HepG2 (cell line): ENCODE data around the gene USP10. TPM values are rescaled to one million over a fixed set of nuclear protein-coding genes. Genes with fewer than 3 reads are reported as not detected.

Experiments used
- ARHGAP35 ChIP-seq: sonication (generic); formaldehyde crosslinking; IDR thresholded peaks from 2 replicates; pipeline ENCODE4 v1.9.0; 2022; ENCODE audit warnings: mild to moderate bottlenecking, inconsistent platforms, moderate library complexity, missing genetic modification reagents, borderline replicate concordance
- BCLAF1 ChIP-seq: fragments of 450-650 bp; IDR thresholded peaks from 2 replicates; pipeline ENCODE4 v1.6.1; 2017; ENCODE audit warnings: mild to moderate bottlenecking
- CHD4 ChIP-seq: fragments of 200-600 bp; sonication (generic); IDR thresholded peaks from 2 replicates; pipeline ENCODE4 v1.7.0; 2017; ENCODE audit warnings: mild to moderate bottlenecking, low read length, borderline replicate concordance
- DDIT3 ChIP-seq: sonication (generic); formaldehyde crosslinking; IDR thresholded peaks from 2 replicates; pipeline ENCODE4 v1.4.0; 2020; ENCODE audit warnings: mild to moderate bottlenecking, missing genetic modification reagents
- ERF ChIP-seq: IDR thresholded peaks from 2 replicates; pipeline ENCODE4 v1.6.1; 2018; ENCODE audit warnings: missing biosample characterization, missing genetic modification reagents
- FOSL1 ChIP-seq: sonication (generic); formaldehyde crosslinking; IDR thresholded peaks from 2 replicates; pipeline ENCODE4 v1.9.0; 2021; ENCODE audit warnings: missing genetic modification reagents, borderline replicate concordance
- GPN1 ChIP-seq: sonication (generic); formaldehyde crosslinking; IDR thresholded peaks from 2 replicates; pipeline ENCODE4 v1.5.1; 2020; ENCODE audit warnings: missing genetic modification reagents, borderline replicate concordance
- KLF15 ChIP-seq: sonication (generic); formaldehyde crosslinking; IDR thresholded peaks from 2 replicates; pipeline ENCODE4 v1.8.1; 2023; ENCODE audit warnings: borderline replicate concordance, mild to moderate bottlenecking, inconsistent platforms, missing genetic modification reagents, mixed read lengths
- MAFK ChIP-seq, 2 experiments: IDR thresholded peaks in 1 of 2; conservative IDR thresholded peaks in 1 of 2; 2 replicates each; pipeline ENCODE4 v1.6.1; 2011; ENCODE audit warnings: improper control_type of control experiment in 2 of 2, low read length in 2 of 2
- MXD1 ChIP-seq: sonication (generic); formaldehyde crosslinking; IDR thresholded peaks from 2 replicates; pipeline ENCODE4 v1.4.0; 2020; ENCODE audit warnings: mild to moderate bottlenecking, missing genetic modification reagents
- PAXIP1 ChIP-seq: sonication (generic); formaldehyde crosslinking; conservative IDR thresholded peaks from 2 replicates; pipeline ENCODE4 v1.4.0; 2020; ENCODE audit warnings: mild to moderate bottlenecking, missing genetic modification reagents, moderate library complexity
- PLRG1 ChIP-seq: fragments of 450-650 bp; conservative IDR thresholded peaks from 2 replicates; pipeline ENCODE4 v1.6.1; 2016
- SMC3 ChIP-seq: IDR thresholded peaks from 2 replicates; pipeline ENCODE4 v1.6.1; 2011; ENCODE audit warnings: low read length, improper control_type of control experiment
- SNAPC5 ChIP-seq: sonication (generic); formaldehyde crosslinking; IDR thresholded peaks from 2 replicates; pipeline ENCODE4 v1.8.1; 2023; ENCODE audit warnings: mild to moderate bottlenecking, missing genetic modification reagents, borderline replicate concordance
- XBP1 ChIP-seq: sonication (generic); formaldehyde crosslinking; IDR thresholded peaks from 2 replicates; pipeline ENCODE4 v1.5.0; 2020; ENCODE audit warnings: missing genetic modification reagents
- ZBTB4 ChIP-seq: sonication (generic); formaldehyde crosslinking; IDR thresholded peaks from 2 replicates; pipeline ENCODE4 v1.4.0; 2020; ENCODE audit warnings: missing genetic modification reagents, mild to moderate bottlenecking, borderline replicate concordance
- ZNF180 ChIP-seq: sonication (generic); formaldehyde crosslinking; IDR thresholded peaks from 2 replicates; pipeline ENCODE4 v1.4.0; 2020; ENCODE audit warnings: low read depth, missing genetic modification reagents, borderline replicate concordance
- ZNF274 ChIP-seq: sonication (generic); formaldehyde crosslinking; IDR thresholded peaks from 2 replicates; pipeline ENCODE4 v1.5.1; 2020; ENCODE audit warnings: mild to moderate bottlenecking, missing genetic modification reagents
- ZNF343 ChIP-seq: sonication (generic); formaldehyde crosslinking; IDR thresholded peaks from 2 replicates; pipeline ENCODE4 v1.4.0; 2020; ENCODE audit warnings: mild to moderate bottlenecking, missing genetic modification reagents
- ZNF572 ChIP-seq: sonication (generic); formaldehyde crosslinking; IDR thresholded peaks from 2 replicates; pipeline ENCODE4 v1.5.1; 2020; ENCODE audit warnings: mild to moderate bottlenecking, missing genetic modification reagents
- polyA plus RNA-seq, 8 experiments: library from polyadenylated mRNA; depleted of rRNA in 3 of 8; stranded (reverse) in 7 of 8; unstranded in 1 of 8; fragments of >200 nt; fragmentation: Illumina TruSeq in 4 of 8; extraction: Trizol in 4 of 8; gene quantifications; 2 replicates each; pipeline versions ENCODE4 v1.2.1 to v1.2.3, GENCODE V29; 2011 to 2016; ENCODE audit warnings: low read depth in 4 of 8, missing spikeins in 1 of 8, mixed read lengths in 1 of 8; ENCODE audit not compliant: insufficient read depth in 1 of 8
- total RNA-seq, 5 experiments: library from RNA; depleted of rRNA; stranded (reverse); fragments of >200 nt; fragmentation: Illumina TruSeq; extraction: Trizol; gene quantifications; 2 replicates each; pipeline ENCODE4 v1.2.3, GENCODE V29; 2016; ENCODE audit warnings: low read depth in 1 of 5

Gene USP10
- total and polyA plus RNA-seq, 2 of the 13 experiments (the other 11 are each of a cell fraction or from before 2014, with no cell fraction given): 79.1 to 122 TPM

GRCh38 chr16:84740596-84741116 is 40.9 kb downstream of the USP10 start (continued):
- TF ChIP-seq PAXIP1 (CRISPR knock-in tag): peak; percentile 42; the same call in 1 of the 2 replicates
- TF ChIP-seq ZNF274 (CRISPR knock-in tag): no peak
- 0 out of 2 replicates have a peak, but pooled peaks have one; percentile 23 for TF ChIP-seq ZNF343
- no peak for TF ChIP-seq ERF
- TF ChIP-seq XBP1: no peak
- no peak for TF ChIP-seq CHD4
- TF ChIP-seq ZNF572 (CRISPR knock-in tag): no peak
- no peak for TF ChIP-seq KLF15 (CRISPR knock-in tag)
- TF ChIP-seq ZBTB4: 0 out of 2 replicates have a peak, but pooled peaks have one; percentile 26
- no peak for TF ChIP-seq ARHGAP35 (CRISPR knock-in tag)
- TF ChIP-seq BCLAF1: no peak
- no peak for TF ChIP-seq GPN1
- no peak for TF ChIP-seq SNAPC5 (CRISPR knock-in tag)
- no peak for TF ChIP-seq PLRG1
- no peak for TF ChIP-seq MXD1 (CRISPR knock-in tag)
- TF ChIP-seq ZNF180 (CRISPR knock-in tag): no peak
- no peak for TF ChIP-seq DDIT3 (CRISPR knock-in tag)
- TF ChIP-seq FOSL1 (CRISPR knock-in tag): no peak
- TF ChIP-seq SMC3: no peak
- no peak for TF ChIP-seq MAFK (conservative IDR thresholded peaks at IDR 0.05 in 1 of 2, IDR thresholded peaks at IDR 0.05 in 1 of 2; ENCODE audit: low read length in 2 of 2)
